Middle frontal gyrus (tissue), 1 donor: Measurements from ENCODE around the gene NF2.

Source experiments
- DNase-seq: peaks from one replicate; pipeline ENCODE4 v3.0.0-alpha.2; 2015; ENCODE audit warnings: low spot score; ENCODE audit errors: extremely low spot score

The NF2 gene

DNA sequence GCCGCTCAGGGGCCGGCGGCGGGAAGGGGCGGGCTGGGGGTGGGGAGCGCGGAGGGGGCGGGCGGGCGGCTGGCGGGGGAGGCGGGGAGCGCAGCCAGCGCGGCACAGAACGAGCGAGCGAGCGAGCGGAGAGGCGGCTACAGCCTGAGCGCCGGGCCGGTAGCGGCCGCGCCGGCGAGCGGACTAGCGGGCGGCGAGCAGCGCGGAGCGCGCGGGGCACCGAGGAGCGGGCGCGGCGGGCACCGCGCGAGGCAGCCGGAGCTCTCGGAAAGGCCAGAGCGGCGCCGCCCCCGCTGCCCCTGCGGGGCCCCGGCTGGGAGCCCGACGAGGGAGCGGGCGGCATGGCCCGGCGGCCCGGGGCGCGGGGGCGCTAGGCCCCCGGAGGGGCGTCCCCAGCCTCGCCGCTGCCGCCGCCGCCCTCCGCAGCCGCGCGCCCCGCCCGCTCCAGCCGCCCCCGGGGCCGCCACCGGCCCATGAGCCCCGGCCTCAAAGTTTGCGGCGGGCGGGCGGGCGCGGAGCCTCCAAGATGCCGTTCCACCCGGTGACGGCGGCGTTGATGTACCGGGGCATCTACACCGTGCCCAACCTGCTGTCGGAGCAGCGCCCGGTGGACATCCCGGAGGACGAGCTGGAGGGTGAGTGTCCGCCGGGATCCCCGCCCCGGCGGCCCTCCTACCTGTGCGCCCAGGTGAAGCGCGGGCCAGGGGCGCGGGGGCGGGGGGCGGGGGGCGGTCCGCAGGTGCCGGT, 116.6 kb downstream of the NF2 start, which contains the start of gene CABP7:
CABP7 (plus strand) TSS at position 105 of the 747 bp plus-strand sequence; CDS start at position 527, 422 bp downstream.
- no peak for DNase-seq

DNA sequence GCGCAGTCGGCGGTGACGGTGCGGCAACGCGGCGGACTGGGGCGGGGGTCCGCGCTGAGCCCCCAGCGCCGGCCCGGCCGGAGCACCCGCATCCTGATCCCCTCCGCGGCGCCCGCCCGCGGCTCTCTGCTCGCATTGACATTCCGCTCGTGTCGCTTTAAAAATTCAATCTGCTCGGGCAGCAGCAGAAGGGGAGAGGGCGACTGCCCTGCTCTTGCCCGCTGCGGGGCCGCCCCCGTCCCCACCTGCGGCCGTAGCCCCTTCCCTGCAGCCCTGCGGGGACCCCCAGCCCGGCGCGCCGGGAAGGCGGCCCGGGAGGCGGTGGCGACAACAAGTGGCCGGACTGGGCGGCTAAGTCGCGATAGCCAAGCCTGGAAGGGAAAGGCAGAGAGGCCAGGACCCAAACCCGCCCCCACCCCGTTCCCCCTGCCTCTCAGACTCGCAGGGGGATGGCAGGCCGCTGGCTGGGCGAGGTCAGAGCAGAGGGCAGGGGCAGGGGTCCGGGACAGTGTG, 117.4 kb downstream of the NF2 start:
- no peak for DNase-seq

DNA sequence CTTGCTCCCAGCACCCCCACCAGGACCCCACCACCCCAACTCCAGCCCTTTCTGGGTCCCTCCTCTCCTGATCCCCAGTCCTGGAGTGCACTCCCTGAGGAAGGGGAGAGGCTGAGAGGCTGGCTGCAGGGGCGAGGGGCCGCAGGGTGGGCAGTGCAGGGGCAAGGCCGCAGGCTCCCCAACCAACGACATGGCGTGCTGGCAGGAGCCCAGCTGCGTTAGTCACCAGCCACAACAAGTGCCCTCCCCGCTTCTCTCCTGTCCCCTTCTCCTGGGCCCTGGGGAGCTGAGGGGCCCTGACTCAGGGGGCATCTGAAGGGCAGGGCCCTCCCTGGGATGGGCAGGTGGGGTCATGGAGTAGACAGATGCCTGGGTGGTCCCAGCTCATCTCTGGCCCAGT, 118.7 kb downstream of the NF2 start:
- no peak for DNase-seq

DNA sequence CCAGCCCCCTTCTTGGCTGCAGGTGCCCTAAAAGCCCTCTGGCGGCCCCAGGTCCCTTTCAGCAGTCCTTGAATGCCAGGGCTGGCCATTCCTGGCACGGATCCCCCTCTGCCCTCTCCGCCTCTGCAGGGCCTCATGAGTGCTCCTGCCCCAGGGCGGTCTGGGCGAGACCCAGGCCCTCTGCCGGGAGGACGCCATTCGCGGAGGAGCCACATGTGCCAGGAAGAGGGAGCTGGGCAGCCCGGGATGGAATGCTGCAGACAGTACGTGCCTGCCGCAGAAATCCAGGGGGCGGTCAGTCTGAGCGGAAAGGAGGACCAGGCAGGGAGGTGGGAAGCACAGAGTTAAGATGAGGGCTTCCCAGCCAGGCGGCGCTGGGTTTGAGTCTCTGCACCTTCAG, 119.2 kb downstream of the NF2 start:
- DNase-seq, result no peak

DNA sequence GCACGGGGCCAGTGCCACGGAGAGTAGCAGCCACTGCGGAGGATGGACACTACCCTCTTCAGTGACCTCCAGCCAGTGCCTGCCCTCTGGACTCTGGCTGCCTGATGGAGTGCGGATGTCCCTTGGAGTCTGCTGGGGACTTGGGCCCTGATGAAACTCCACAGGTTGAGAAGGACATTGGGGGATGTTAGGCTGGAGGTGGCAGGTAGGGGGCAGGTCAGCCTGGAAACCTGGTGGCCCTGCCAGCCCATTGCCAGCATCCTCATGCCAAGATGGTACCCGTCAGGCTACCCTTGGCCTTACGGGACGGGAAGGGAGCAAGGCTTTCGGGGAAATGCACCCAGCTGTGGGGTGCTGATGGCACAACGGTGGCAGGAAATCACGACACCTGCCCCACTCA, 120.3 kb downstream of the NF2 start:
- no peak for DNase-seq

DNA sequence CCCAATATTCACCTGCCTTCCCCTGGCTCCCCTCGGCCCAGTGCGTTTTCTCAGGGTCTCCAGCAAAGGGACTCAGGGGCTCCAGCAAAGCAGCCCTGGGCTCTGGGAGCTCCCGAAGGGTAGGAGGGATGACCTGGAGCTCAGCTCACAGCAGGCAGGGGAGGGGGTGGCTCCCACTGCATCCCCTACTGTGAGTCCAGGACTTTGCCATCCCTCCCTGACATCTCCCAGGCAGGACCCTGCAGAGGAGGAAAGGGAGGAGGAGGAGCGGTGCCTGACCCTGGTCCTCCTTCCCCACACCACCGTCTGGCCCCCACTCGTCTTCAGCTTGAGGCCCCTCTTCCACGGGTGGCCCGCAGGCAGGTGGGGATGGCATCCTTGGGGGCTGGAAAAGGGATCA, 121.4 kb downstream of the NF2 start:
- DNase-seq, result no peak

DNA sequence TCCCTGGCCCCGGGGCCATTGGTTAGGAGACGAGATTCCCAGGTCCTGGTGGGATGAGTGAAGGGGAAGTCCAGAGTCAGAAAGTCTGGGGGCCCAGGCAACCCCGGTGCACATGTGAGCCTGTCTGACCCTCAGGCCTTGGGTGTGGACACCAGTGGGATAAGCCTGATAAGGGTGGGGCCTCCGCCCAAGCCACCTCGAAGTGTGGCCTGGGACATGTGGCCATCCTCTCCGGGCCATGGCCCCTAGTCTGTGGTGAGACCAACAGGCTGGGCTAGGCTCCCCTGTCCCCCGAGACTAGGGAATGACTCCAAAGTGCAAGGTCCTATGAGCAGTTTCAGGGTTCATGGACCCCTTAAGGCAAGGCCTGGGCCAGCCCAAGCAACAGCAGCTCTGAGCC, 122.7 kb downstream of the NF2 start:
- no peak for DNase-seq

DNA sequence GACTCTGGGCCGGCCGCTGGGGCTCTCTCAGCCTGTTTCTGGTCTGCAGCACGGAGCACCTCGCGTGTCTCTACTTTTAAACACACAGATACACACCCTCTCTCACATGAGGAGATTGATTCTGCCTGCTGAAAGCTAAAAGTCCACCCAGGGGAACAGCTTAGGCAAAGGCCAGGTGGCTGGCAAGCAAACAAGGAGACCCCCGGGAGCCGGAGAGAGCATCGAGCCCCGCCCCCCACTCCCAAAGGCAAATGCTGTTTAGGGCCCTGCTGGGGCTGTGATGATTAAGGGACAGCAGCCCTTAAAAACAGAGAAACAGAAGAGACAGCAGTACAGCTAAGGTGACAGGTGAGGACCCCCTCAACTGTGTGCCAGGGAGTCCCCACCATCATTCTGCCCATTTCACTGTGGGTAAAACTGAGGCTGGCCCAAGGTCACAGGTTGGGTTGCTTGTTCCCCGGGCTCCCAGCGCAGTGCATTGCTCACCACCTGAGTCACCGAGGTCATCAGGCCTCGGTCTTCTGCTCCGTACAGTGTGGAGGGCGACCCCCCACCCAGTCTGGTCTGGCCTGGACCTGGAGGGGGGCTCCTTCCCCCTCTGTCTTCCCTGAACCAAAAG, 123.2 kb downstream of the NF2 start:
- no peak for DNase-seq

DNA sequence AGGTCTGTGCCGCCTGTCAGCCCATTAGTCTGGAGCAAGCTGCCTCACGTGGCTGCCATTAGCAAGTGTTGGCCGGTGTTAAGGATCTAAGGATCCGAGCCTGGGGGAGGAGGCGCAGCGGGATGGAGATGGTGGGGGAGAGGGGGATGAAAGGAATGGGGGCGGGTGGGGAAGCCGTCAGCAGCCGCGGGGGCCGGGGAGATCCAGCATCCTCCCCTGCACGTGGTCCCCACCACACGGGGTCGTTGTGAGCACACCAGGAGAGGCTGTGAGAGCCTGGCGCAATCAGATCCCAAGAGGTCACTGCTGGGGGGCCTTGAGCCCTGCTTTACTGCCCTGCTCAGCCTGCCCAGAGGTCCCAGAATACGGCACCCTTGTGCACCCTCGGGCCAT, 123.7 kb downstream of the NF2 start:
- DNase-seq, result no peak

DNA sequence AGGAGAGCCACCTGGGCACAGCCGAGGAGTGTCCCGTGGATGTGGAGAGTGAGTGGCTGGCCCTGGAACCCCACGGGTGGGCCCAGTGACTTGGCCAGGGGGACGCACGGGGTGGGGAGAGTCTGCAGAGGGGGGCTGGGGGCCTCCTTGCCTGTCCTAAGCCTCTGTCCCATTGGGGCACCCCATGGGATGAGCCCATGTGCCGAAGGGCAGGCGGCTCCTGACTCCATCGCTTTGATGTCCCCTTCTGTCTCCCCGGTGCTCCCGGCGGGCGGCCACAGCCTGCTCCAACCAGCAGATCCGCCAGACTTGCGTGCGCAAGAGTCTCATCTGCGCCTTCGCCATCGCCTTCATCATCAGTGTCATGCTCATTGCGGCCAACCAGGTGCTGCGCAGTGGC, 125.7 kb downstream of the NF2 start:
- DNase-seq, result no peak

DNA sequence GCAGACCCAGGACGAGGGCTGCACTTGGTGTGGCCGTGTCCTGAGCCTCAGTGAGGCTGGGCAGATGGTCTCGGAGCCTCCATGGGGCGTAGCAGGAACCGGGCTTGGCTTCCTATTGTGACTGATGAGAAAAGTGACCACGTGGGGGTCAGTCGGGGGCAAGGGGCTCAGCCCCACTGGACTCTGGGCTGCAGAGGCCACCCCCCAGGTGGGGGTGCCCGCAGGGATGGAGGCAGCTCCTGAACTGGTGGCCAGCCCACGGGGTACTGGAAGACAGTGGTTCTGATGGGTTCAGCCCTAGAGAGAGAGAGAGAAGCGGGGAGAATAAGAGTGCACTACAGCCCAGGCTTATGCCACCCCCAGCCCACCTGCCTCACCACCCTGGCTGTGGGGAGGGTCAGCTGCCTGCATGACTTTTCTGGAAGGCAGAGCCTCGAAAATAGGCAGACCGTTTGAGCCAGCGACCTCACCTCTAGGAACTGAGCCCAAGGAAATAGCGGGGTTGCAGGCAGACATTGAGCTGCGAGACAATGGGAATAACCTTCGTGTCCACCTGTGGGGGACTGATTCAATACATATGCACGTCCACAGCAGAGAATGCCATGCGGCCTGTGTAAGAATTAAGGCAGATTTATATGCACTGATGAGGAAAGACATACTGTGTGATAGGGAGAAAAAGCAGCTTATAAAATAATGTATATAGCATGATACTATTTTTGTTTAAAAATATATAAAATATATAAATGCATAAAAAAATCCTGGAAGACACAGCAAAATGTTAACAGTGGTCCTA, 127.8 kb downstream of the NF2 start:
- DNase-seq, result no peak

DNA sequence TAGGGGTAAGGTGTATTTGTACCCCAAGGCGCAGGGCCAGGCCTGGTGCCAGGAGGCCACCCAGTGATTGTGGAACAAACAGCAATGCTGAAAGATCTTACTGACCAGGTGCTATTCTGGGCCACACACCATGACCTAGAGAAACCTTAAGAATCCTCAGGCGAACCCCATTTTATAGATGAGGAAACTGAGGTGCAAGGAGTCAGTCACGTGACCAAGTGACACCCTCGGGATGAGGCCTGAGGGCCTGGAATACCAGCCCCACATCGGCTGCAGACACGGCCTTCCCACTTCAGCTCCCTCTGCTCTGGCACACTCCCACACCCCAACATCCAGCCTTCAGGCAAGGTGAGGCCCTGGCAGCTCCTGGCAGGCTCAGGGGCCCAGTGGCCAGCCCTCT, 129.4 kb downstream of the NF2 start:
- no peak for DNase-seq

DNA sequence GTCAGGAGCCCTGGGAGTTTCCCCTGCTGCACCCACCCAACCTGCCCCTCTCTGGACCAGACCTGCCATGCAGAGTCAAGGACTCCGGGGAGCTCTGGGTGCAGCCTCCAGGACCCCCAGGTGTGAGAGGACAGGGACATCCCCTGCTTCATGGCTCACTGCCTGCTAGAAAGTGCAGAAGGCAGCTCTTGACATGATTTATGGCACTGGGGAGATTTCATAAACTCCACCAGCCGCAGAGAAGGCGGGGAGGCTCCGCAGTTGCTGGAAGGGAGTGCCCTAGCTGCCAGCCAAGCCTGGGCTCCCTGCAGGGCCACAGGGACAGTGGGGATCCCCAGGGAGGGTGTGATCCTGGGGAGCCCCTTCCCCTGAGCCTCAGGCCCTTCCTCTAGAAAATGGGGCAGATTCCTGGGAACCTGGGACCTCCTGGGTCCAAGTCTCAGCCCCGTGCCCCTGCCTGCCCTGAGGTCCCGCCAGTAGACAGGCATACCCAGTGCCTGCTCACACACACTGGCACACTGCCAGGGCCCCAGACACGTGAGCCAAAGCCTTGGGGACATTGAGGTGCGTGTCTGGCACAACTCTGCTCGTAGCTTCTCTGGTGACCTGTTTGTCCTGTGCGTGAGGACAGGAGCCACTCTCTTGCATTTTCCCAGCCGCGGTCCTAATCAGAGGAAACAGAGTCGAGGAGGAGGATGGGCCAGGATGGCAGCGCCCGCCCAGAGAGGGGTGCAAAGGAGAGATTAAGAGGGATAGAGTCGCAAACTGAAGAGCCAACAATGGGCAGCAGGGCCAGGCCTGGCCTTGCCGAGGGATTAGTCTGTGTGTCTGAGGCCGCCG, 130.1 kb downstream of the NF2 start:
- DNase-seq, result no peak

DNA sequence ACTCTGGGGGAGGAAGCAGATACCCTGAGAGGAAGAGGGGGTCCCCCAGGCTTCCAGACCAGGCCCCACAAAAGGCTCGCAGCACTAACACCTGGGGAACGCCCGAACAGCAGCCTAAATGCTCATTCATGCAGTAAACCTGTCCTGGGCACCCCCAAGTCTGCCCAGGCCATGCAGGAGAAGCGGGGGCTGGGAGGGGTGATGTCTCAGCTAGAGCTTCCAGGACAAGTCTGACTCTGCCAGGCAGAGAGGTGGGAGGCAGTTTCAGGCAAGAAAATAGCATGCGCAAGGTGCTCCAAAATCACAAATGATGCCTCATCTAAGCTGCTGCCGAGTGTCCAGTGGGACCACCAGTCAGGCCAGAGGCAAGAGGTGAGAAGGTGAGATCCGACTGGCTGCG, 131.0 kb downstream of the NF2 start:
- DNase-seq, result no peak

DNA sequence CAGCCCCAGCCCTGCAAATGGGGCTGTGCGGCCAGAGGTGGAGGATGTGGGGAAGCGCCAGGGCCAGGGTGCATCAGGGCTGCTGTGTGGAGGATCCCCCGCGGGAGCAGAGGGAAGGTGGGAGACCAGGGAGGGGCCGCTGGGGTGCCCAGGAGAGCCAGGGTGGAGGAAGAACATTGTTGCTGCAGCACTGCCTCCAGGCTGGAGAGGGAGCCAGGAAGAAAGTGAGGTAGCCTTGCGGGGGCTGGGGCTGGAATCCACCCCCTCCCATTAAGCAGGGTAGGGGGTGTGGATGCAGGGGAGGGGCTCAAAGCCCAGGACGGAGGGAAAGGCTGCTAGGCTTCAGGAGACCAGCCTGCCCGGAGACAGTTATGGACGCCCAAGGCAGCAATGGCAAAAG, 131.4 kb downstream of the NF2 start:
- DNase-seq, result no peak

DNA sequence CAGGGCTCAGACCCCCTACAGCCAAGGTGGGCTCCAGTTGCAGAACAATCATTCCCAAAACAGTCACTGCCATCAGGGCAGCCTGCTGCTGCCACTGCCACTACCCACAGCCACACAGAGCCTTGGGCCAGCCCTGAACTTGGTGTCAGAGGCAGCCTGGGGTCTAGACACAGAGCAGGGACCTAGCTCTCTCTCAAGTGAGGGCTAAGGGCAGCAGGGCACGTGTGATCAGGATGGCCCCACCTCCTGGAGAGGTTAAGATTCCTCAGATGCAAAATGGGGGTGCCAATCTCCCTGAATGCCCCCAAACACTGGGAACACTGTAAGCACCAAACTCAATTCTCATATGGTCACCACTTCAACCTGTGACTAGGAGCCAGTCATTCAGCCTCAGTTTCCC, 132.0 kb downstream of the NF2 start:
- DNase-seq, result no peak

DNA sequence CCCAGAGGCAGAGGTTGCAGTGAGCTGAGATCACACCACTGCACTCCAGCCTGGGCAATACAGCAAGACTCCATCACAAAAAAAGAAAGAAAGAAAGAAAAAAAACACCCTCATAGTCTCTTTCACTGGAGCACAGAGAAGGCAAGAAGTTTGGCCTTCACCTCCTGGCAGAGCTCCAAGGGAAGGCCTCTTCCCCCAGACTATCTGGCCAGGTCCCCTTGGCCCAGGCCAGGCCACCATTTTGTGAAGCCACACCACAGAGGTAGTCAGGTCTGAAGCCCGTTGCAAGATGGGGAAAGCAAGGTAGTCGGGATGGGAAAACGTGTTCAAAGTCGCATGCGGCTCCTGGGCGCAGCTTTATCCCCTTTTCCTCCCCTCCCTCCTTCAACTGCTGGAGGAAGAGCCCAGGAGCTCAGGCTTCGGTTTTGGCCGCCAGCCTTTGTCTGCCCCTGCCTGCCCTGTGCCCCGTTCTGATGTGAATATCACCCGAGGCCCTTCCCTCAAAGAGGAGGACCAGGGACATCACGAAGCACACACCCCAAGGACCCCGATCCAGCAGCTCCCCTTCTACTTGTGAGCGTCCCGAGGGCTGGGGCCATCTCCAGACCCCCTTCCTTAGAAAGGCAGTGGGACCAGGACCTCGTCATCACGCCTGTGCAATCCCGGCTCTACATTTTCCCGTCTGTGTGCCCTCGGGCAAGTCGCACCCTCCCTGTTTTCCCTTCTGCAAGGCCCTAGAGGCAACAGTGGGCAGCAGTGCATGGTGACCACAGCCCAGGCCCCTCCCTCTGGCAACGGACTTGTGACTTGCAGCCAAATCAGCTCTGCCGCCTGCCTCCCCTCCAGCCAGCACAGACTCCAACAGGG, 134.1 kb downstream of the NF2 start:
- DNase-seq, result no peak

DNA sequence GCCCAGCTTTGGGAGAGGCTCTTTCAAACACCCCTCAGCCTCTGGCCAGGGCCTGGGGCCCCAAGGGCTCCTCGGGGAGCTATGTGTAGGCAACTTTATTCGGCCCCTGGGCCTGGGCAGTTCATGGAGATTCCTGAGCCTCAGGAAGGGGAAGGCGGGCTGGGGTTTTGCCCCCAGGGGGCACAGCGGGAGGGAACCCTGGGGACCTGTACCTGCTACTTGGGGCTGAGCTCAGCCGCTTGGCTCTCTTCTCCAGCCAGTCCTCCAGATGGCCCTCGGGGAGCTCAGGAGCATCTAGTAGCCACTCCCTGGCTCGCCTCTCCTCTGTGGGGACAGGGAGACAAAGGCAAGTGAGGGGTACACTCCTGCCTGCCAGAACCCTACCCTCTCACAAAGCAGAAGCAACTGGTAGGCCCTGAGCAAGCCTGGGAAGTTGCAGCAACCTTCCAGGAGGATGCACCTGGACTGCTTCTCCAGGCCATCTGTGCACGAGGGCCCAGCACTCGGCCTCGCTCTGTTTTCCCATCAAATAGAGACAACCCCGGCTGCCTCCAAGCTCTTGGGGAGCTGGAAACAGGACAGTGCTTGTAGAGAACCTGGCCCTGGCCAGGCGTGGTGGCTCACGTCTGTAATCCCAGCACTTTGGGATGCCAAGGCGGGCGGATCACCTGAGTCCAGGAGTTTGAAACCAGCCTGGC, 134.8 kb downstream of the NF2 start:
- DNase-seq, result no peak

DNA sequence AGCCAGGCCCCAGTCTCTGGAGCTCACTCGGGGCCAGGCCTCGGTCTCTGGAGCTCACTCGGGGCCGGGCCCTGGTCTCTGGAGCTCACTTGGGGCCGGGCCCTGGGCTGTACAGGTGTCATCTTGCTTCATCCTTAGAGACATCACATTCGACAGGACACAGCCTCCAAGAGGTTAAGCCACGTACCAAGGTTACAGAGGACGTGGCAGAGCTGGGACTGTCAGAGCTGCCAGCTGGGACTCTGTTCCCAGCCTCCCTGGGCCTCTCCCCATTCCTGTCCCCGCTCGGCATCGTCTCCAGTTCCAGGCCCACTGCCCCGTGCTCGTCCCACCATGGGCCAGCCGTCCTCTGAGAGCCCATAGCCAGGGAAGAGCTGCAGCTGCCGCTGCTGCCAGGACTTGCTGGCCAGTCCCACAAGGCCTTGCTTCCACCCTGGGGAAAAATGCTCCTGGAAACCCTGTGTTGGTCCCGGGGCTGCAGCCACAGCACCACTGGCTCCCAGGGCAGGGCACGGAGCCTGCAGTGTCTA, 136.0 kb downstream of the NF2 start:
- DNase-seq, result no peak
